Kidney epithelial cell (primary cell): Measurements from ENCODE around the gene ITGA6. TPM values are rescaled to one million over a fixed set of nuclear protein-coding genes. Genes with fewer than 3 reads are reported as not detected.

Experiments
- DNase-seq: peaks from one replicate; pipeline ENCODE4 v3.0.0-alpha.2; 2010; ENCODE audit warnings: low read depth
- H3K27me3 ChIP-seq: 2 replicates; pipeline ENCODE4 v1.6.0; 2011; ENCODE audit warnings: low read length; ENCODE audit not compliant: control insufficient read depth, insufficient read depth
- H3K36me3 ChIP-seq: 2 replicates; pipeline ENCODE4 v1.5.1; 2011; ENCODE audit warnings: low read length; ENCODE audit not compliant: control insufficient read depth, insufficient read depth
- H3K4me3 ChIP-seq: 2 replicates; pipeline ENCODE4 v1.5.1; 2011; ENCODE audit warnings: low read depth, mild to moderate bottlenecking, control low read depth, low read length
- CTCF ChIP-seq: IDR thresholded peaks from 2 replicates; pipeline ENCODE4 v1.5.1; 2011; ENCODE audit warnings: mild to moderate bottlenecking, moderate library complexity, low read length, control low read depth, inconsistent platforms; ENCODE audit not compliant: insufficient read depth, poor library complexity, severe bottlenecking
- total RNA-seq: library from RNA; depleted of rRNA; stranded (reverse); fragments of >200 nt; gene quantifications from 2 replicates; pipeline ENCODE4 v1.2.3, GENCODE V29; 2015

ITGA6 gene
- total RNA-seq, 1 donor from 2014 or later: 94.7 TPM

- Histone ChIP-seq H3K27me3 (no peaks in the 10 kb centered on the region), H3K4me3 (no peak overlapping the region), H3K36me3 (no peaks in the 10 kb centered on the region)
- no peak for DNase-seq
- TF ChIP-seq CTCF: no peak
Observed at GRCh38 chr2:172460780-172461201, 33.4 kb downstream of the ITGA6 start.

- Histone ChIP-seq H3K27me3 (no peaks in the 10 kb centered on the region), H3K36me3 (no peaks in the 10 kb centered on the region), H3K4me3 (no peak overlapping the region)
- peak; percentile 97 for TF ChIP-seq CTCF
- DNase-seq: no peak
Observed at GRCh38 chr2:172461591-172462372, 34.4 kb downstream of the ITGA6 start.

GRCh38 chr2:172462373-172462848, 35.0 kb downstream of the ITGA6 start:
- H3K4me3 ChIP-seq: no peak overlapping the region
- DNase-seq: no peak
- no peaks in the 10 kb centered on the region for H3K36me3 ChIP-seq
- no peaks in the 10 kb centered on the region for H3K27me3 ChIP-seq
- TF ChIP-seq CTCF: no peak

GRCh38 chr2:172462849-172463381, 35.5 kb downstream of the ITGA6 start:
- Histone ChIP-seq H3K36me3 (no peaks in the 10 kb centered on the region), H3K27me3 (no peaks in the 10 kb centered on the region), H3K4me3 (no peak overlapping the region)
- no peak for DNase-seq
- TF ChIP-seq CTCF: no peak

- no peak for TF ChIP-seq CTCF
- Histone ChIP-seq H3K4me3 (no peak overlapping the region), H3K36me3 (no peaks in the 10 kb centered on the region), H3K27me3 (no peaks in the 10 kb centered on the region)
- DNase-seq: no peak
Observed at GRCh38 chr2:172464400-172465129, 37.2 kb downstream of the ITGA6 start.
